ENCODE data around the gene SPAG16.
A peak's percentile ranks its signal among the peaks of the same experiment; 100 is the strongest.

Gene SPAG16

DNA sequence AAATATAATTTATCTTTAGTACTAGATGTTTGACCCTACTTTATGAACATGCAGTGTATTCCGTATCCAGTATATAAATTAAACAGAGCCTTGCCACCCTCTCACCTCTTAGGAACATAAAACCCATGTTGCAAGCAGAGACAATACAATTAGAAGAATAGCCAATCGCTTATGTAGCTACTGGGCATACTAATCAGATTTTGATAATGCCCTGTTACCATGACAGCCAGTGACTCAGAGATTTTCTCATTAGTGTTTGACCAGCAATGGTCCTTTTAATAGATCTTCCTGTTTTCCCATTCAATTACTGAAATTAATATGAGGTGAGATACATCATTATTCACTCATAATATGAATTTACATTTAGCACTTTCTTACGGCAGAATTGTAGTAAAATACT, 579.3 kb downstream of the SPAG16 start:
- no peak overlapping the region for H3K4me3 ChIP-seq (ENCODE audit: low read depth, low read length)
- TF ChIP-seq, protein P1, sequence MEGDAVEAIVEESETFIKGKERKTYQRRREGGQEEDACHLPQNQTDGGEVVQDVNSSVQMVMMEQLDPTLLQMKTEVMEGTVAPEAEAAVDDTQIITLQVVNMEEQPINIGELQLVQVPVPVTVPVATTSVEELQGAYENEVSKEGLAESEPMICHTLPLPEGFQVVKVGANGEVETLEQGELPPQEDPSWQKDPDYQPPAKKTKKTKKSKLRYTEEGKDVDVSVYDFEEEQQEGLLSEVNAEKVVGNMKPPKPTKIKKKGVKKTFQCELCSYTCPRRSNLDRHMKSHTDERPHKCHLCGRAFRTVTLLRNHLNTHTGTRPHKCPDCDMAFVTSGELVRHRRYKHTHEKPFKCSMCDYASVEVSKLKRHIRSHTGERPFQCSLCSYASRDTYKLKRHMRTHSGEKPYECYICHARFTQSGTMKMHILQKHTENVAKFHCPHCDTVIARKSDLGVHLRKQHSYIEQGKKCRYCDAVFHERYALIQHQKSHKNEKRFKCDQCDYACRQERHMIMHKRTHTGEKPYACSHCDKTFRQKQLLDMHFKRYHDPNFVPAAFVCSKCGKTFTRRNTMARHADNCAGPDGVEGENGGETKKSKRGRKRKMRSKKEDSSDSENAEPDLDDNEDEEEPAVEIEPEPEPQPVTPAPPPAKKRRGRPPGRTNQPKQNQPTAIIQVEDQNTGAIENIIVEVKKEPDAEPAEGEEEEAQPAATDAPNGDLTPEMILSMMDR (IDR thresholded peaks at IDR 0.05; ENCODE audit: borderline replicate concordance, insufficient read depth, low read depth, low read length): no peak

DNA sequence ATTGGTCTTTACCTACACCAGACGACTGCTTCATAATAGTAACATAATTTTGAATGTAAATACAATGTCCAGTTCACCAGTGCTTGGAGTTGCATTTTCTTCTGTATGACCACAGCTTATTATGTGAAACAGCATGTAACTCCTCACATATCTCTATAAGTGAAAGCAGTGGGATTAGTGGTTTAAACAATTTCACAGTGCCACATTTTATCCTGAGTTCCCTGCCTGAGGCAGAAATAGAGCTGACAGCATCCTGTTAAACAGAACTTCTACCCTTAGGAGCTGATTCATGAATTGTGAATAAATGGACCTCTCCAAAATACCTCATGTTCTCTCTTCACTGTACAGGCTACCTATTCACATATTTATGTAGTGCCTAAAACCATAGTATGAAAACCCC, 584.3 kb downstream of the SPAG16 start:
- TF ChIP-seq, protein P1 (IDR thresholded peaks at IDR 0.05; ENCODE audit: borderline replicate concordance, insufficient read depth, low read depth, low read length): no peak
- H3K4me3 ChIP-seq (ENCODE audit: low read depth, low read length): no peak overlapping the region

DNA sequence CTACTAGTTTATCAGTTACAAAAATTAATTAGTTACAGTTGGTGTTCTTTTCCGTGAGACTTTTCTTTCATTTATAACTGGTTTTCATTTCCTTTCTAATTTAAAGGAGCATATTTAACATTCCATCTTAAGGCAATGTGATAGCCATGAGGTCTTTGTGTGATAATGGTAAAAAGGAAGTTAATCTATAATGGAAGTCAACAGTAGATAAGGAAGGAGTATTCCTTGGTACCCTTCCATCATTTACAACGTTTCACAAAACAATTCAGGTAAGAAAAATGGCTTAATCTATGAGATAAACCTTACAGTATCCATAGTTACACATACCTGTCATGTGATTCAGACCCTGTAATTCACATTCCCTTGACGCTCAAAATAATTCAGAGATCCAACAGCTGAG, 601.2 kb downstream of the SPAG16 start:
- TF ChIP-seq, protein P1 (IDR thresholded peaks at IDR 0.05; ENCODE audit: borderline replicate concordance, insufficient read depth, low read depth, low read length): no peak

DNA sequence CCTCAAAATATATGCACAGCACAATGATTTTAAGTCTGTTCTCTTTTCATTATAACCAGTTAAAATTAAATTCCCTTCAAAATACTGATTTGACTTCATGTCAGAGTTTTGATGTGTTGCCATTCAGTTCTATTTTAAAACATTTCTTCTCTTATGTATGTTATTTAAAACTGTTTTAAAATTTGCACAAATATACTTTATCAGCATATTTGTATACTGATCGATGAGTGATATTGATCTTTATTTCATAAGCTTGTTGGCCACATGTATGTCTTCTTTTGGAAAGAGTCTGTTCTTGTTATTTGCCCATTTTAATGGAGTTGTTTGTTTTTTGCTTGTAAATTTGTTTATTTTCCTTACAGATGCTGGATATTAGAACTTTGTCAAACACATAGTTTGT, 630.2 kb downstream of the SPAG16 start:
- H3K4me3 ChIP-seq (ENCODE audit: low read depth, low read length): no peak overlapping the region
- TF ChIP-seq, protein P1 (IDR thresholded peaks at IDR 0.05; ENCODE audit: borderline replicate concordance, insufficient read depth, low read depth, low read length): no peak

More for the DNA sequence above, 601.2 kb downstream of the SPAG16 start:
- no peak overlapping the region for H3K4me3 ChIP-seq (ENCODE audit: low read depth, low read length)

DNA sequence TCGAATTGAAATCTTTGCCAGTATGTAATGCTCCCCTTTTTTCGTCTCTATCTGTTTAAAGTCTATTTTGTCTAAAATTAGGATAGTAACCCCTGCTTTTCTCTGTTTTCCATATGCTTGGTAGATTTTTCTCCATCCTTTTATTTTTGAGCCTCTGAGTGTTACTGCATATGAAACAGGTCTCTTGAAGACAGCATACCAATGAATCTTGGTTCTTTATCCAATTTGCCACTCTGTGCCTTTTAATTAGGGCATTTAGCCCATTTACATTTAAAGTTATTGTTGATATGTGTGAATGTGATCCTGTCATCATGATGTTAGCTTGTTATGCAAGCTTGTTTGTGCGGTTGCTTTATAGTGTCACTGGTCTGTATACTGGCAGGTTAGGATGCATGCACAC, 635.8 kb downstream of the SPAG16 start:
- TF ChIP-seq, protein P1 (IDR thresholded peaks at IDR 0.05; ENCODE audit: borderline replicate concordance, insufficient read depth, low read depth, low read length): no peak
- no peak overlapping the region for H3K4me3 ChIP-seq (ENCODE audit: low read depth, low read length)

DNA sequence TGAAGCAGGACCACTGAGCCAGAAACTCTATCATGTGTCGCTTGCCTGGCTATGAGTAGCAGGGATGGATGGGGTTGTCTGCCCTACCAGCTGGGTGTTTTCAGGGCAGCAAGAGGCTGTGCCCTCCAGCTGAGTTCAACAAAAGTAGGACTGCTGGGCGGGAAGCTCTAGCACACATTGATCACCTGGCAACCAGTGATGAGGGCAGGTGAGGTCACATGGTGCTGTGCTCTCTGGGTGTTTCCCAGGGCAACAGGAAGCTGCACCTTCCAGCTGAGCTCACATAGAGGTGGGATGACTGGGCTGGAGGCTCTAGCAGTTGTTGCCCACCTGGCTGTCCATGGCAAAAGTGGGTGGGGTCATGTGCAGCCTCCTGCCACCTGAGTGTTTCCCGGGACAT, 639.3 kb downstream of the SPAG16 start:
- TF ChIP-seq, protein P1 (IDR thresholded peaks at IDR 0.05; ENCODE audit: borderline replicate concordance, insufficient read depth, low read depth, low read length): no peak
- H3K4me3 ChIP-seq (ENCODE audit: low read depth, low read length): no peak overlapping the region

DNA sequence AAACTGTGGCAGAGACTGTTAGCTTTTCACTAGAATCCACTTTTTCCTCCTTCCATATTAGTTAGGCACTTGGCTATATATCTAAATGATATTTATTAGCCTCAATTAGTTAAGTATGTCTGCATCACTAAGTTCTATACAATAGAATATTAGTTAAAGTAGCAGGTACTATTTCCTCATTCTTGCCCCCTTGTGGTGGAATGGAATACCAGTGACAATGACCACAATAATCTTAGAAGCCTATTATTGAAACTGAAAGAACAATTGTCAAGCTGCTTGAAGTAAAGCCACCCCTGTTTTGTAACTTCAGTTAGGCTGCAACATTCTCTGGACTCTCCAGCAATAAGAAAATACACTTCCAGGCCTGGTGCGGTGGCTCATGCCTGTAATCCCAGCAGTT, 650.3 kb downstream of the SPAG16 start:
- H3K4me3 ChIP-seq (ENCODE audit: low read depth, low read length): no peak overlapping the region
- TF ChIP-seq, protein P1 (IDR thresholded peaks at IDR 0.05; ENCODE audit: borderline replicate concordance, insufficient read depth, low read depth, low read length): peak; percentile 47; the same call in 1 of the 2 replicates
